B cell (primary cell): ENCODE data around the gene PRSS56. TPM values are rescaled to one million over a fixed set of nuclear protein-coding genes. Genes with fewer than 3 reads are reported as not detected.

Experiments
- ATAC-seq: fragments of 200-7000 bp; cut with Tn5 transposase; one replicate; pipeline ENCODE4 v1.10.0; 2021; ENCODE audit warnings: low read depth, mild to moderate bottlenecking, moderate number of reproducible peaks, moderate library complexity
- CTCF ChIA-PET: fragments of 350-600 bp; sonication (Branson Sonifier 250); formaldehyde crosslinking; loops from one replicate; lab custom pipeline; 2021; ENCODE audit warnings: antibody characterized with exemption, inconsistent platforms; lab: Charles Lee
- POLR2A ChIA-PET: fragments of 350-600 bp; sonication (Branson Sonifier 250); formaldehyde crosslinking; loops from one replicate; lab custom pipeline; 2021; ENCODE audit warnings: antibody characterized with exemption; lab: Charles Lee
- DNase-seq: peaks from one replicate; pipeline ENCODE4 v3.0.0; 2013
- H2AFZ ChIP-seq: 2 replicates; pipeline ENCODE4 v1.6.1; 2012; ENCODE audit warnings: mild to moderate bottlenecking, low read depth, low read length; ENCODE audit not compliant: insufficient read depth, poor library complexity, severe bottlenecking
- H3K27ac ChIP-seq, 2 donors: 1 replicate in 1 of 2; 2 replicates in 1 of 2; pipeline ENCODE4 v1.5.1; 2012 to 2013; ENCODE audit warnings: low read length in 2 of 2, mild to moderate bottlenecking in 2 of 2, moderate library complexity in 1 of 2
- H3K27me3 ChIP-seq, 4 experiments: fragments of 200-600 bp in 1 of 4; sonication (generic) in 1 of 4; replicated peaks in 1 of 4; 1 replicate in 2 of 4; 2 replicates in 2 of 4; pipeline versions ENCODE4 v1.6.1 to v1.7.0; 2013 to 2016; ENCODE audit warnings: low read length in 3 of 4, mild to moderate bottlenecking in 2 of 4, mixed read lengths in 1 of 4, moderate library complexity in 1 of 4; ENCODE audit not compliant: insufficient read depth in 4 of 4, control insufficient read depth in 3 of 4; ENCODE audit errors: control extremely low read depth in 1 of 4
- H3K36me3 ChIP-seq, 2 experiments: replicated peaks in 1 of 2; 1 replicate in 1 of 2; 2 replicates in 1 of 2; pipeline versions ENCODE4 v1.6.1 to v1.7.1; 2013; ENCODE audit warnings: low read length in 1 of 2; ENCODE audit not compliant: insufficient read depth in 2 of 2, control insufficient read depth in 1 of 2; ENCODE audit errors: control extremely low read depth in 1 of 2, extremely low read depth in 1 of 2
- H3K4me1 ChIP-seq, 2 donors: fragments of 200-600 bp in 1 of 2; sonication (generic) in 1 of 2; 1 replicate in 1 of 2; 2 replicates in 1 of 2; pipeline versions ENCODE4 v1.5.1 to v1.6.1; 2013 to 2017; ENCODE audit warnings: low read length in 2 of 2; ENCODE audit not compliant: control insufficient read depth in 2 of 2, insufficient read depth in 2 of 2
- H3K4me2 ChIP-seq: replicated peaks from 2 replicates; pipeline ENCODE3; 2012; ENCODE audit warnings: mild to moderate bottlenecking, low read depth, low read length; ENCODE audit not compliant: poor library complexity, severe bottlenecking
- H3K4me3 ChIP-seq, 5 experiments: fragments of 200-600 bp in 1 of 5; sonication (generic) in 1 of 5; 1 replicate in 3 of 5; 2 replicates in 2 of 5; pipeline versions ENCODE4 v1.5.1 to v1.7.0; 2011 to 2016; ENCODE audit warnings: low read length in 4 of 5, mild to moderate bottlenecking in 4 of 5, low read depth in 2 of 5, control low read depth in 1 of 5, moderate library complexity in 1 of 5; ENCODE audit not compliant: insufficient read depth in 1 of 5; ENCODE audit errors: control extremely low read depth in 1 of 5, extremely low read depth in 1 of 5
- H3K79me2 ChIP-seq: fragments of 200-600 bp; sonication (generic); one replicate; pipeline ENCODE4 v1.6.0; 2016; ENCODE audit warnings: low read length; ENCODE audit not compliant: control insufficient read depth, insufficient read depth
- H3K9ac ChIP-seq: fragments of 200-600 bp; sonication (generic); 2 replicates; pipeline ENCODE4 v1.6.1; 2017; ENCODE audit warnings: mild to moderate bottlenecking, low read length, moderate library complexity
- H3K9me3 ChIP-seq, 3 donors: one replicate each; pipeline versions ENCODE4 v1.6.1 to v1.7.1; 2013; ENCODE audit warnings: low read length in 2 of 3; ENCODE audit not compliant: control insufficient read depth in 2 of 3, insufficient read depth in 1 of 3; ENCODE audit errors: control extremely low read depth in 1 of 3
- H4K20me1 ChIP-seq: 2 replicates; pipeline ENCODE4 v1.6.0; 2012; ENCODE audit warnings: mild to moderate bottlenecking, low read length; ENCODE audit not compliant: insufficient read depth, control insufficient read depth, poor library complexity, severe bottlenecking
- H3K27ac Mint-ChIP-seq: one replicate; pipeline ENCODE4 v1.8.0; 2021; ENCODE audit warnings: mixed read lengths
- H3K27me3 Mint-ChIP-seq: one replicate; pipeline ENCODE4 v1.8.0; 2021; ENCODE audit warnings: mixed read lengths
- H3K4me1 Mint-ChIP-seq: one replicate; pipeline ENCODE4 v1.8.0; 2021; ENCODE audit warnings: mixed read lengths
- H3K4me3 Mint-ChIP-seq: one replicate; pipeline ENCODE4 v1.8.0; 2021; ENCODE audit warnings: mixed read lengths
- H3K9me3 Mint-ChIP-seq: one replicate; pipeline ENCODE4 v1.8.0; 2022; ENCODE audit warnings: mixed read lengths; ENCODE audit not compliant: insufficient read depth
- EZH2 ChIP-seq: IDR thresholded peaks from 2 replicates; pipeline ENCODE4 v1.6.1; 2012; ENCODE audit warnings: borderline replicate concordance, low read depth, mild to moderate bottlenecking, moderate library complexity, low read length; ENCODE audit not compliant: insufficient read depth, poor library complexity, severe bottlenecking
- WGBS: methylation state at CpG from one replicate; pipeline ENCODE4 v1.1.5; 2013; ENCODE audit warnings: missing lambda C conversion rate; ENCODE audit not compliant: insufficient coverage; 5-methylcytosine and 5-hydroxymethylcytosine counted together
- intact Hi-C: fragments of 100-400 bp; cut with micrococcal nuclease; formaldehyde crosslinking; loops from one replicate; pipeline ENCODE4 v1.10.0; 2022
- polyA plus RNA-seq: library from polyadenylated mRNA; depleted of rRNA; stranded (reverse); fragments of >200 nt; gene quantifications from 2 replicates; pipeline ENCODE4 v1.2.3, GENCODE V29; 2012
- total RNA-seq, 2 donors: library from RNA; stranded (reverse); fragments of 120-200 nt in 1 of 2; gene quantifications; 1 replicate in 1 of 2; 2 replicates in 1 of 2; pipeline versions ENCODE4 v1.2.3 to v1.2.4, GENCODE V29; 2013 to 2022
- TF ChIP-seq, protein P1 (sequence below): fragments of 200-600 bp; IDR thresholded peaks from one replicate; pipeline ENCODE4 v1.8.0; 2022; ENCODE audit warnings: antibody characterized with exemption, mild to moderate bottlenecking

PRSS56 gene
- total and polyA plus RNA-seq, 2 donors (not counting 1 experiment from before 2014, with no cell fraction given) = not detected

- intact Hi-C loops = no loop called here
- no peaks in the 10 kb centered on the region for H3K36me3 ChIP-seq
- H3K27me3 Mint-ChIP-seq = peaks cover 40% of the 10 kb centered on the region
- no peak overlapping the region for H3K4me2 ChIP-seq
- no peak overlapping the region for H2AFZ ChIP-seq
- H3K9ac ChIP-seq = no peak overlapping the region
- H3K4me1 Mint-ChIP-seq = peaks cover 11% of the 10 kb centered on the region
- ATAC-seq (no peak), DNase-seq (no peak)
- H4K20me1 ChIP-seq = no peaks in the 10 kb centered on the region
- peaks cover 0 to 33% (median 2%) of the 10 kb centered on the region in 4 experiments for H3K27me3 ChIP-seq
- H3K27ac Mint-ChIP-seq = no peak overlapping the region
- no peak overlapping the region for H3K27ac ChIP-seq
- ChIA-PET CTCF (no interaction called here), POLR2A (no interaction called here)
- peak overlapping the region; percentile 45 for H3K4me3 Mint-ChIP-seq
- H3K4me1 ChIP-seq = peaks cover 7 to 11% of the 10 kb centered on the region in 2 donors
- 54% methylated on average over 15 of the region's 16 CpGs for WGBS
- no peaks in the 10 kb centered on the region for H3K9me3 Mint-ChIP-seq
- no peak for TF ChIP-seq EZH2
- TF ChIP-seq, protein P1, sequence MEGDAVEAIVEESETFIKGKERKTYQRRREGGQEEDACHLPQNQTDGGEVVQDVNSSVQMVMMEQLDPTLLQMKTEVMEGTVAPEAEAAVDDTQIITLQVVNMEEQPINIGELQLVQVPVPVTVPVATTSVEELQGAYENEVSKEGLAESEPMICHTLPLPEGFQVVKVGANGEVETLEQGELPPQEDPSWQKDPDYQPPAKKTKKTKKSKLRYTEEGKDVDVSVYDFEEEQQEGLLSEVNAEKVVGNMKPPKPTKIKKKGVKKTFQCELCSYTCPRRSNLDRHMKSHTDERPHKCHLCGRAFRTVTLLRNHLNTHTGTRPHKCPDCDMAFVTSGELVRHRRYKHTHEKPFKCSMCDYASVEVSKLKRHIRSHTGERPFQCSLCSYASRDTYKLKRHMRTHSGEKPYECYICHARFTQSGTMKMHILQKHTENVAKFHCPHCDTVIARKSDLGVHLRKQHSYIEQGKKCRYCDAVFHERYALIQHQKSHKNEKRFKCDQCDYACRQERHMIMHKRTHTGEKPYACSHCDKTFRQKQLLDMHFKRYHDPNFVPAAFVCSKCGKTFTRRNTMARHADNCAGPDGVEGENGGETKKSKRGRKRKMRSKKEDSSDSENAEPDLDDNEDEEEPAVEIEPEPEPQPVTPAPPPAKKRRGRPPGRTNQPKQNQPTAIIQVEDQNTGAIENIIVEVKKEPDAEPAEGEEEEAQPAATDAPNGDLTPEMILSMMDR = no peak
- H3K79me2 ChIP-seq = no peaks in the 10 kb centered on the region
- H3K4me3 ChIP-seq = no peak overlapping the region
- no peaks in the 10 kb centered on the region for H3K9me3 ChIP-seq
These were observed 32.0 kb upstream of the PRSS56 start for GRCh38 chr2:232488097-232488711.

GRCh38 chr2:232488721-232489300 lies 31.4 kb upstream of the PRSS56 start:
- Histone ChIP-seq H3K27ac (no peak overlapping the region), H3K36me3 (no peaks in the 10 kb centered on the region), H2AFZ (no peak overlapping the region), H3K9ac (no peak overlapping the region), H3K4me2 (no peak overlapping the region), H3K27me3 (peaks cover 0 to 30% (median 2%) of the 10 kb centered on the region in 4 experiments), H3K9me3 (no peaks in the 10 kb centered on the region), H4K20me1 (no peaks in the 10 kb centered on the region), H3K4me3 (no peak overlapping the region), H3K4me1 (peaks cover 7 to 11% of the 10 kb centered on the region in 2 donors), H3K79me2 (no peaks in the 10 kb centered on the region)
- WGBS = 100% methylated on average over 4 of the region's 5 CpGs
- Mint-ChIP-seq H3K4me3 (peak overlapping the region; percentile 45), H3K27ac (peak overlapping the region; percentile 32), H3K27me3 (peaks cover 38% of the 10 kb centered on the region), H3K4me1 (peaks cover 11% of the 10 kb centered on the region), H3K9me3 (no peaks in the 10 kb centered on the region)
- intact Hi-C loops = no loop called here
- ATAC-seq (no peak), DNase-seq (no peak)
- CTCF ChIA-PET = no interaction called here
- POLR2A ChIA-PET = no interaction called here
- TF ChIP-seq, protein P1 = no peak
- no peak for TF ChIP-seq EZH2
